T-helper 1 cell treated with Interleukin-12 subunit alpha and Interleukin-12 subunit beta and Interleukin-4 antibody, amounts not matched to agents 30 μg/mL and 1 μg/mL, for 36 hours (primary cell): ENCODE results near the gene ACER3.

Source experiments
- H3K27ac Mint-ChIP-seq: one replicate; pipeline ENCODE4 v1.8.0; 2021; ENCODE audit warnings: mild to moderate bottlenecking, mixed read lengths
- H3K27me3 Mint-ChIP-seq: one replicate; pipeline ENCODE4 v1.8.0; 2021; ENCODE audit warnings: low read depth, mixed read lengths
- H3K36me3 Mint-ChIP-seq: one replicate; pipeline ENCODE4 v1.8.0; 2021; ENCODE audit warnings: low read depth, mixed read lengths
- H3K4me1 Mint-ChIP-seq: one replicate; pipeline ENCODE4 v1.8.0; 2021; ENCODE audit warnings: low read depth, mixed read lengths
- H3K4me3 Mint-ChIP-seq: one replicate; pipeline ENCODE4 v1.8.0; 2021; ENCODE audit warnings: mild to moderate bottlenecking, moderate library complexity, mixed read lengths
- H3K9me3 Mint-ChIP-seq: one replicate; pipeline ENCODE4 v1.8.0; 2021; ENCODE audit warnings: mixed read lengths

ACER3 gene

GRCh38 chr11:77072851-77073327 lies 212.2 kb downstream of the ACER3 start:
- H3K27ac Mint-ChIP-seq: no peak overlapping the region
- H3K9me3 Mint-ChIP-seq: no peaks in the 10 kb centered on the region
- H3K27me3 Mint-ChIP-seq: peaks cover 20% of the 10 kb centered on the region
- no peaks in the 10 kb centered on the region for H3K36me3 Mint-ChIP-seq
- H3K4me3 Mint-ChIP-seq: no peak overlapping the region
- H3K4me1 Mint-ChIP-seq: peaks cover 18% of the 10 kb centered on the region

DNA sequence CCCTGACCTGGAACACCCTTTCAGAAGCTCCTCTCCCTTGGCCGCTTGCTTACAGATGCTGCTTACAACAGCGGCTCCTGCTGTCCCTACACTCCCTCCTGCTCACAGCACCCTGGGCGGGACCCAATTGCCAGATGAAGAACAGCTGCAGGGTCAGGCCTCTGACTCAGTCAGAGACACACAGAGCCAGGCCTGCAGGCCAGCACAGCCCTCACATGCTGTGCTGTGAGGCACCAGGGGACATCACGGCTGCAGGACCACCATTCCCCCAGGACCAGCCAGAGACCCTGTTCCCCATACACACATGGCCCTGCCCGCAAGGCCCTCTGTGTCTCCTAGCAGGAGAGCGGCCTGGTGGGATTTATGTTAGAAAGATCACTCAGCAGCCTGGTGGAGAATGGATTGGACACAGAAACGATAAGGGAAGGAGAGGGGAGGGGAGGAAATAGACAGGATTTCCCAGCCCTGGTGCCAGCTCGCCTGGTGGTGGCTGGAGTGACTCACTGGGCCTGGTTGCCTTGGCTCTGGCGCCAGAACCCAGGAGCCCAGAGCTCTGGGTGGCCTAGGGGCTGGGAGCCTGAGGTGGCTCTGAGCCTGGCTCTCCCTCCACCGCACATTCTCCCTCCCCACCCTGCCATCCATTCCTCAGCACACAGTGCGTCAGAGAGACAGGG lies 212.7 kb downstream of the ACER3 start:
- Mint-ChIP-seq H3K27ac (no peak overlapping the region), H3K4me3 (no peak overlapping the region), H3K27me3 (peaks cover 21% of the 10 kb centered on the region), H3K4me1 (peaks cover 18% of the 10 kb centered on the region), H3K9me3 (no peaks in the 10 kb centered on the region), H3K36me3 (no peaks in the 10 kb centered on the region)

DNA sequence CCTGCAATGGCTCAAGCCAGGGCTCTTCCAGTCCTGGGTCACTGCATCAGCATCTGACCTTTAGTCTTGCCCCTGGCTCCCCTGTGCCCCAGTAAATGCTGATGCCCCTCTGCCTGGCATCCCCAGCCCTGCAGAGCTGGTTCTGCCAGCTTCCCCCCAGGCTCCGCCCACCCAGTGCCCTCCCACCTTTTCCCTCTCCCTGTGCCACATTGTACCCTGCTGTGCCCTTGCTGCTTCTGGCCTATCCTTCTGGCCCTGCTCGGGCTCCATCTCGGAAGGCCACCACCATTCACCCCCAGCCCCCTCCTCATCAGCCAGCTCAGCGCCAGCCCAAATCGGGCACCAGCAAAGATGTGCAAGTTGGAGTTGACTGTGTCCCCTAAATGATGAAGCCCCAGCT lies 213.5 kb downstream of the ACER3 start:
- Mint-ChIP-seq H3K4me3 (no peak overlapping the region), H3K4me1 (peaks cover 18% of the 10 kb centered on the region), H3K9me3 (no peaks in the 10 kb centered on the region), H3K27ac (no peak overlapping the region), H3K36me3 (no peaks in the 10 kb centered on the region), H3K27me3 (peaks cover 28% of the 10 kb centered on the region)

DNA sequence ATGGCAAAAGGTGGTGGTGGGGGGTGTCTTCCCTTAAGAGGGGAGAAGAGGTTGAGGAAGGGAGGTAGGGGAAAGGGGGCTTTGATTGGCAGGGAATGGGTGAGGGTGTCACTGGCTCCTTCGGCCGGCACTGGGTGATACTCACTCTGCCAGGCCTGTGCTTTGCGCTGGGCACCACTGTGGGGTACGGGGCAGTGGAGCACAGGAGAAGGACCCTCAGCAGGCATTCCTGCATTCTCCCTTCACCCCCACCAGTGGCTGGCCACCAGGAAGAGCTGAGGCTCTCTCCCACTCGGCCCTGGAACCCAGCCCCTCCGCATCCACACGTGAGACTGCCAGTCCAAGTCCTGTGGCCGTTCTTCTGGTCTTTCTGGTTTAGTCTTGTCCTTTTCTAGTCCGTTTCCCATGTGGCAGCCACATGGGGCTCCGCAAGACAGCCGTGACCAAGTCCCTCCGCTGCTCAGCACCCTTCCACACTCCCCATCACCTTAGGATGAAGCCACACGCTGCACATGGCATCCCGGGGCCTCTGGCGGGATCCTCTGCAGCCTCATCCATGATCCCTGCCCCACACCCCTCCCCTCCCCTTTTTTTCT lies 214.0 kb downstream of the ACER3 start:
- H3K4me1 Mint-ChIP-seq: peaks cover 18% of the 10 kb centered on the region
- no peak overlapping the region for H3K27ac Mint-ChIP-seq
- H3K36me3 Mint-ChIP-seq: no peaks in the 10 kb centered on the region
- no peak overlapping the region for H3K4me3 Mint-ChIP-seq
- no peaks in the 10 kb centered on the region for H3K9me3 Mint-ChIP-seq
- H3K27me3 Mint-ChIP-seq: peaks cover 29% of the 10 kb centered on the region

GRCh38 chr11:77075425-77075905 lies 214.7 kb downstream of the ACER3 start:
- peaks cover 18% of the 10 kb centered on the region for H3K4me1 Mint-ChIP-seq
- peaks cover 29% of the 10 kb centered on the region for H3K27me3 Mint-ChIP-seq
- no peaks in the 10 kb centered on the region for H3K36me3 Mint-ChIP-seq
- H3K9me3 Mint-ChIP-seq: no peaks in the 10 kb centered on the region
- no peak overlapping the region for H3K4me3 Mint-ChIP-seq
- H3K27ac Mint-ChIP-seq: no peak overlapping the region
